ENCODE results near the gene PTPA. TPM values are rescaled to one million over a fixed set of nuclear protein-coding genes. Genes with fewer than 3 reads are reported as not detected.

Gene PTPA
- total and polyA plus RNA-seq, 2 of the 4 experiments (the other 2 are of a cell fraction), result 124 to 149 TPM

- BruUV-seq (replicated peaks), result TSS peak; percentile 70
- intact Hi-C loops (cut with micrococcal nuclease) (no loop called here), in situ Hi-C loops (cut with MboI; ENCODE audit: low sequenced_read_pairs) (no loop called here), dilution Hi-C loops (cut with HindIII; ENCODE audit: low sequenced_read_pairs, unreplicated experiment) (no loop called here)
- no peak overlapping the region for H2AK5ac ChIP-seq (ENCODE audit: low read depth, low read length)
- H2BK20ac ChIP-seq (ENCODE audit: low read depth, low read length), result no peak overlapping the region
- no peak overlapping the region for H2AK9ac ChIP-seq (replicated peaks; ENCODE audit: low read depth, low read length, poor library complexity)
- no peaks in the 10 kb centered on the region for H3K9me1 ChIP-seq (ENCODE audit: insufficient read depth, low read length)
- H3K27ac ChIP-seq (ENCODE audit: insufficient read depth, low read length), result no peak overlapping the region
- H3K4ac ChIP-seq (ENCODE audit: low read depth, low read length), result no peak overlapping the region
- H3K18ac ChIP-seq (ENCODE audit: low read depth, low read length), result no peak overlapping the region
- H2BK5ac ChIP-seq (ENCODE audit: low read depth, low read length, poor library complexity, severe bottlenecking), result no peak overlapping the region
- no peak overlapping the region for H3K23ac ChIP-seq (ENCODE audit: low read depth, low read length)
- no peak overlapping the region for H2BK120ac ChIP-seq (ENCODE audit: low read depth, low read length)
- ATAC-seq (ENCODE audit: low read depth) (no peak), DNase-seq (no peak)
- H3K14ac ChIP-seq (replicated peaks; ENCODE audit: low read depth, low read length), result no peak overlapping the region
- no peaks in the 10 kb centered on the region for H3K4me1 ChIP-seq (ENCODE audit: control insufficient read depth, insufficient read depth, low read length)
- no peak for TF ChIP-seq MXI1 (IDR thresholded peaks at IDR 0.05; ENCODE audit: borderline replicate concordance, low read depth, low read length)
- TF ChIP-seq USF2 (IDR thresholded peaks at IDR 0.05; ENCODE audit: low read depth, low read length), result no peak
- no peak for TF ChIP-seq BHLHE40 (IDR thresholded peaks at IDR 0.05; ENCODE audit: low read depth, low read length)
- no peak for TF ChIP-seq CTCF (conservative IDR thresholded peaks at IDR 0.05; ENCODE audit: low read depth, low read length)
- TF ChIP-seq ELK1 (IDR thresholded peaks at IDR 0.05; ENCODE audit: borderline replicate concordance, low read depth, low read length), result no peak
- no peak for TF ChIP-seq FOS (IDR thresholded peaks at IDR 0.05; ENCODE audit: low read depth, low read length)
- TF ChIP-seq CEBPB (IDR thresholded peaks at IDR 0.05; ENCODE audit: low read depth, low read length), result no peak
- no peak for TF ChIP-seq POLR2A (IDR thresholded peaks at IDR 0.05; ENCODE audit: low read depth, low read length)
- TF ChIP-seq MAFK (IDR thresholded peaks at IDR 0.05; ENCODE audit: low read depth, low read length), result no peak
- TF ChIP-seq SMC3 (IDR thresholded peaks at IDR 0.05; ENCODE audit: low read depth, low read length), result no peak
- no peak for TF ChIP-seq NFE2L2 (IDR thresholded peaks at IDR 0.05; ENCODE audit: low read depth, low read length)
- TF ChIP-seq CHD1 (IDR thresholded peaks at IDR 0.05; ENCODE audit: low read depth, low read length), result no peak
- no peak for TF ChIP-seq RAD21 (IDR thresholded peaks at IDR 0.05; ENCODE audit: low read length)
- no peak for TF ChIP-seq RFX5 (IDR thresholded peaks at IDR 0.05; ENCODE audit: low read depth, low read length)
- no peak for TF ChIP-seq MAZ (IDR thresholded peaks at IDR 0.05; ENCODE audit: borderline replicate concordance, low read depth, low read length)
- TF ChIP-seq RCOR1 (IDR thresholded peaks at IDR 0.05; ENCODE audit: insufficient replicate concordance, low read length), result no peak
- no peak overlapping the region for H3K9ac ChIP-seq (ENCODE audit: low read depth, low read length)
- no peaks in the 10 kb centered on the region for H3K79me1 ChIP-seq (ENCODE audit: low read depth in 1 of 2, low read length in 2 of 2)
- ChIA-PET POLR2A (ENCODE audit: unreplicated experiment) (no interaction called here), CTCF (no interaction called here)
- H3K27me3 ChIP-seq (ENCODE audit: control insufficient read depth, insufficient read depth, low read length), result no peaks in the 10 kb centered on the region
- H3K36me3 ChIP-seq (ENCODE audit: control insufficient read depth, insufficient read depth, low read length), result peaks cover 35% of the 10 kb centered on the region
- H2BK15ac ChIP-seq (ENCODE audit: low read depth, low read length), result no peak overlapping the region
- no peak overlapping the region for H4K91ac ChIP-seq (ENCODE audit: insufficient read depth, low read depth, low read length)
- WGBS, 2 experiments (ENCODE audit: extremely low coverage in 2 of 2, insufficient read length in 1 of 2), result 95% methylated on average over 16 of the region's 21 CpGs; no CpG with 5 or more reads in 1 of the 2 experiments
- H3K9me3 ChIP-seq (ENCODE audit: control insufficient read depth, insufficient read depth, low read length), result no peaks in the 10 kb centered on the region
- H4K5ac ChIP-seq (ENCODE audit: low read depth, low read length), result no peak overlapping the region
- H3K56ac ChIP-seq (ENCODE audit: extremely low read depth, insufficient read depth, low read length), result no peak overlapping the region
- H4K8ac ChIP-seq (ENCODE audit: low read depth in 2 of 2, low read length in 2 of 2), result no peak overlapping the region
- no peak overlapping the region for H3K4me3 ChIP-seq (ENCODE audit: insufficient read depth, low read depth, low read length)
- no peaks in the 10 kb centered on the region for H4K20me1 ChIP-seq (ENCODE audit: insufficient read depth, low read length)
- H3K4me2 ChIP-seq (ENCODE audit: low read depth, low read length), result no peak overlapping the region
- H2AFZ ChIP-seq (replicated peaks; ENCODE audit: low read length, poor library complexity), result no peak overlapping the region
Observed at GRCh38 chr9:129095170-129095667, 16.0 kb upstream of the PTPA start.

All from IMR-90 (cell line).